Loucy (cell line): ENCODE measurements around the gene C17orf67.
A peak's percentile ranks its signal among the peaks of the same experiment; 100 is the strongest.

Experiments used
- H2AFZ ChIP-seq: fragments of 200-600 bp; sonication (generic); 2 replicates; pipeline ENCODE4 v1.6.0; 2016; ENCODE audit warnings: antibody characterized with exemption, mild to moderate bottlenecking, low read length, moderate library complexity
- H3F3A ChIP-seq: fragments of 200-600 bp; 2 replicates; pipeline ENCODE4 v1.6.0; 2016; ENCODE audit warnings: antibody characterized with exemption, low read depth, mild to moderate bottlenecking
- H3K27me3 ChIP-seq: fragments of 200-600 bp; sonication (generic); 2 replicates; pipeline ENCODE4 v1.6.1; 2014; ENCODE audit warnings: low read length, mild to moderate bottlenecking; ENCODE audit not compliant: insufficient read depth, poor library complexity, severe bottlenecking
- H3K36me3 ChIP-seq: fragments of 200-600 bp; sonication (generic); 2 replicates; pipeline ENCODE4 v1.6.1; 2016; ENCODE audit warnings: low read length; ENCODE audit not compliant: insufficient read depth
- H3K4me1 ChIP-seq: fragments of 200-600 bp; sonication (generic); 2 replicates; pipeline ENCODE4 v1.5.1; 2014; ENCODE audit warnings: low read length, mild to moderate bottlenecking; ENCODE audit not compliant: insufficient read depth, poor library complexity, severe bottlenecking
- H3K4me2 ChIP-seq: fragments of 200-600 bp; sonication (generic); 2 replicates; pipeline ENCODE4 v1.6.0; 2014; ENCODE audit warnings: antibody characterized with exemption, low read length, low read depth, mild to moderate bottlenecking; ENCODE audit not compliant: poor library complexity, severe bottlenecking
- H3K4me3 ChIP-seq: fragments of 200-600 bp; sonication (generic); 2 replicates; pipeline ENCODE4 v1.5.1; 2014; ENCODE audit warnings: low read length, mild to moderate bottlenecking, mixed read lengths; ENCODE audit not compliant: poor library complexity, severe bottlenecking
- H3K79me2 ChIP-seq: fragments of 200-600 bp; sonication (generic); 2 replicates; pipeline ENCODE4 v1.6.1; 2014; ENCODE audit warnings: low read length; ENCODE audit not compliant: insufficient read depth
- H3K9ac ChIP-seq: fragments of 200-600 bp; sonication (generic); 2 replicates; pipeline ENCODE4 v1.6.0; 2014; ENCODE audit warnings: mild to moderate bottlenecking, low read depth, low read length, moderate library complexity; ENCODE audit not compliant: poor library complexity, severe bottlenecking
- H3K9me2 ChIP-seq: fragments of 200-600 bp; sonication (generic); replicated peaks from 2 replicates; pipeline ENCODE4 v1.6.1; 2016; ENCODE audit warnings: low read depth, low read length, mixed read lengths
- H3K9me3 ChIP-seq: fragments of 200-600 bp; sonication (generic); 2 replicates; pipeline ENCODE4 v1.6.1; 2014; ENCODE audit warnings: mild to moderate bottlenecking, antibody characterized with exemption, low read length, low read depth; ENCODE audit not compliant: insufficient read depth
- H4K20me1 ChIP-seq: fragments of 200-600 bp; sonication (generic); 2 replicates; pipeline ENCODE4 v1.6.0; 2014; ENCODE audit warnings: antibody characterized with exemption, low read length, mild to moderate bottlenecking; ENCODE audit not compliant: insufficient read depth, poor library complexity, severe bottlenecking
- CTCF ChIP-seq: fragments of 200-600 bp; sonication (generic); conservative IDR thresholded peaks from 2 replicates; pipeline ENCODE4 v1.5.1; 2014; ENCODE audit warnings: mild to moderate bottlenecking, antibody characterized with exemption, low read length
- EZH2phosphoT487 ChIP-seq: fragments of 200-600 bp; IDR thresholded peaks from 2 replicates; pipeline ENCODE4 v1.6.1; 2018; ENCODE audit warnings: antibody characterized with exemption, mild to moderate bottlenecking, moderate library complexity, borderline replicate concordance

C17orf67 gene

GRCh38 chr17:56785997-56786680 is 47.6 kb downstream of the C17orf67 start:
- Histone ChIP-seq H4K20me1 (no peaks in the 10 kb centered on the region), H3K4me1 (peaks cover 62% of the 10 kb centered on the region), H3K36me3 (no peaks in the 10 kb centered on the region), H3K79me2 (no peaks in the 10 kb centered on the region), H3K9me2 (no peaks in the 10 kb centered on the region), H3K27me3 (no peaks in the 10 kb centered on the region), H3F3A (peaks cover 6% of the 10 kb centered on the region; the same call in 1 of the 2 replicates), H3K4me2 (peak overlapping the region; percentile 56), H3K9ac (peak overlapping the region; percentile 47), H3K9me3 (no peaks in the 10 kb centered on the region), H3K4me3 (peak overlapping the region; percentile 24), H2AFZ (no peak overlapping the region)
- TF ChIP-seq CTCF, result no peak
- TF ChIP-seq EZH2phosphoT487, result no peak

GRCh38 chr17:56785405-56785804 is 48.3 kb downstream of the C17orf67 start:
- Histone ChIP-seq H3K4me2 (no peak overlapping the region), H3K9ac (no peak overlapping the region), H3F3A (peaks cover 11% of the 10 kb centered on the region), H4K20me1 (no peaks in the 10 kb centered on the region), H2AFZ (no peak overlapping the region), H3K27me3 (no peaks in the 10 kb centered on the region), H3K36me3 (no peaks in the 10 kb centered on the region), H3K9me3 (no peaks in the 10 kb centered on the region), H3K4me1 (peaks cover 69% of the 10 kb centered on the region), H3K79me2 (no peaks in the 10 kb centered on the region), H3K4me3 (no peak overlapping the region), H3K9me2 (no peaks in the 10 kb centered on the region)
- TF ChIP-seq CTCF (no peak), EZH2phosphoT487 (no peak)

- Histone ChIP-seq H4K20me1 (no peaks in the 10 kb centered on the region), H3F3A (peaks cover 30% of the 10 kb centered on the region), H2AFZ (no peak overlapping the region), H3K4me2 (no peak overlapping the region), H3K9me2 (no peaks in the 10 kb centered on the region), H3K4me3 (no peak overlapping the region), H3K79me2 (no peaks in the 10 kb centered on the region), H3K9ac (peak overlapping the region; percentile 97), H3K27me3 (no peaks in the 10 kb centered on the region), H3K9me3 (no peaks in the 10 kb centered on the region), H3K4me1 (peaks cover 77% of the 10 kb centered on the region), H3K36me3 (no peaks in the 10 kb centered on the region)
- no peak for TF ChIP-seq EZH2phosphoT487
- TF ChIP-seq CTCF, result no peak
Observed at GRCh38 chr17:56782338-56782737, 51.4 kb downstream of the C17orf67 start.
